ENCODE results near the gene TRAM2.

Gene TRAM2

GRCh38 chr6:52499681-52500236 is 77.1 kb downstream of the TRAM2 start:
- peak overlapping the region in 1 of 3 experiments; percentile 31 for H3K27ac Mint-ChIP-seq
- no peak for TF ChIP-seq CTCF (IDR thresholded peaks at IDR 0.05; ENCODE audit: unreplicated experiment in 3 of 3)
- H3K27me3 Mint-ChIP-seq (ENCODE audit: low read depth), result no peaks in the 10 kb centered on the region
- peaks cover 27% of the 10 kb centered on the region for H3K36me3 Mint-ChIP-seq (ENCODE audit: low read depth)
- no peak overlapping the region for H3K4me3 Mint-ChIP-seq
- peaks cover 24% of the 10 kb centered on the region for H3K4me1 Mint-ChIP-seq
- no peaks in the 10 kb centered on the region for H3K9me3 Mint-ChIP-seq

GRCh38 chr6:52499026-52499425 is 77.8 kb downstream of the TRAM2 start:
- Mint-ChIP-seq H3K9me3 (no peaks in the 10 kb centered on the region), H3K4me3 (no peak overlapping the region), H3K4me1 (peaks cover 23% of the 10 kb centered on the region), H3K27ac (peak overlapping the region in 2 of 3 experiments; percentile 22 to 24), H3K27me3 (ENCODE audit: low read depth) (no peaks in the 10 kb centered on the region), H3K36me3 (ENCODE audit: low read depth) (peaks cover 31% of the 10 kb centered on the region)
- no peak for TF ChIP-seq CTCF (IDR thresholded peaks at IDR 0.05; ENCODE audit: unreplicated experiment in 3 of 3)

GRCh38 chr6:52498538-52499017 is 78.3 kb downstream of the TRAM2 start:
- H3K4me1 Mint-ChIP-seq, result peaks cover 23% of the 10 kb centered on the region
- H3K27ac Mint-ChIP-seq, result peak overlapping the region in 2 of 3 experiments; percentile 22 to 24
- H3K4me3 Mint-ChIP-seq, result no peak overlapping the region
- H3K27me3 Mint-ChIP-seq (ENCODE audit: low read depth), result no peaks in the 10 kb centered on the region
- H3K36me3 Mint-ChIP-seq (ENCODE audit: low read depth), result peaks cover 31% of the 10 kb centered on the region
- no peaks in the 10 kb centered on the region for H3K9me3 Mint-ChIP-seq
- TF ChIP-seq CTCF (IDR thresholded peaks at IDR 0.05; ENCODE audit: unreplicated experiment in 3 of 3), result no peak

GRCh38 chr6:52497652-52498408 is 79.0 kb downstream of the TRAM2 start:
- Mint-ChIP-seq H3K27ac (no peak overlapping the region), H3K36me3 (ENCODE audit: low read depth) (peaks cover 30% of the 10 kb centered on the region), H3K4me1 (peaks cover 23% of the 10 kb centered on the region), H3K9me3 (no peaks in the 10 kb centered on the region), H3K27me3 (ENCODE audit: low read depth) (no peaks in the 10 kb centered on the region), H3K4me3 (no peak overlapping the region)
- no peak for TF ChIP-seq CTCF (IDR thresholded peaks at IDR 0.05; ENCODE audit: unreplicated experiment in 3 of 3)

- no peak overlapping the region for H3K4me3 Mint-ChIP-seq
- no peaks in the 10 kb centered on the region for H3K27me3 Mint-ChIP-seq (ENCODE audit: low read depth)
- H3K9me3 Mint-ChIP-seq, result no peaks in the 10 kb centered on the region
- H3K36me3 Mint-ChIP-seq (ENCODE audit: low read depth), result peaks cover 24% of the 10 kb centered on the region
- TF ChIP-seq CTCF (IDR thresholded peaks at IDR 0.05; ENCODE audit: unreplicated experiment in 3 of 3), result no peak
- no peak overlapping the region for H3K27ac Mint-ChIP-seq
- peaks cover 23% of the 10 kb centered on the region for H3K4me1 Mint-ChIP-seq
Observed at GRCh38 chr6:52496631-52497030, 80.2 kb downstream of the TRAM2 start.
